ENCODE measurements around the gene TRA2B. TPM values are rescaled to one million over a fixed set of nuclear protein-coding genes. Genes with fewer than 3 reads are reported as not detected.

The TRA2B gene
- total RNA-seq: 62.1 TPM
- long read RNA-seq, transcript TRA2B-212 (2 exons, 538 nt): minor isoform, 9 of 31 reads
- long read RNA-seq, transcript TRA2B-205 (9 exons, 2,952 nt): major isoform, 12 of 31 reads
- long read RNA-seq, partial matches to known transcripts: 1 of 31 reads
- long read RNA-seq, other reads (novel, unspliced or antisense): 4 of 31 reads

DNA sequence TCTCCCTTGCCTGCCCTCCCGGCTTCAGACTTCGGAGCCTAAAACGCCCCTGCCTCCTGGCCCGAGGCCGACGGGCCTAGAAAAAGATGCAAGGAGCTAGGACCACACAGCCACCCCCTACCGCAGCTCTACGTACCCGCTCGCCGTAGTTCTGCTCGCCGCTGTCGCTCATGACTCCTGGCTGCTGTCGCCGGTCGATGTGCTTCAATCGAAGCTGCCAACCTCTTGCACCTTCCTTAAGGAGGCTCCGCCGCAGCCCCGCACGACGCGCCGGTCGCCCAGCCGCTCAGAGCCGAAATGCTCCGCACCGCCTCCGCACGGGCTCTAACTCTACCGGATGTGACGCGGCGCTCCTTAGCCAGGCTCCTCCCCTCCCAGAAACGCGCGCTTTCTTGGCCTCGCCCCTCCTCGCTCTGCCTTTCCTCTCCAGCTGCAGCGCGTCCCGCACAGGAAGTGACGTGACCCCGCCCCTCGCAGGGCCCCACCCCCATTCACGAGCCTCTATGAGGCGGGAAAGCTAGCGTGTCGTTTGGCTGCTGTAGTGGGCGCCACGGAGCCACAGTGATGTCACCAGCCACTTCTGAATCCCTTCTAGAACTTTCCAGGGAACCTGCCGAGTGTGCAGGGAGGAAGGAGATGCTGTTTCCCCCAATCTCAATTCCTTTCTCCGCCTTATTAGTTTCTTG lies at the start of gene TRA2B:
Gene TRA2B (minus strand): TSS at position 326 of the 686 bp plus-strand sequence. CDS start 154 bp downstream, at position 172.
- DNase-seq (ENCODE audit: low spot score): peak; percentile 100
- intact Hi-C loops (cut with DNase I): loop anchor here (2.0 to 5.0 kb wide), 3 partner anchors 113 to 629 kb away; partner anchors contain the start of genes ETV5, IGF2BP2 and TBCCD1

DNA sequence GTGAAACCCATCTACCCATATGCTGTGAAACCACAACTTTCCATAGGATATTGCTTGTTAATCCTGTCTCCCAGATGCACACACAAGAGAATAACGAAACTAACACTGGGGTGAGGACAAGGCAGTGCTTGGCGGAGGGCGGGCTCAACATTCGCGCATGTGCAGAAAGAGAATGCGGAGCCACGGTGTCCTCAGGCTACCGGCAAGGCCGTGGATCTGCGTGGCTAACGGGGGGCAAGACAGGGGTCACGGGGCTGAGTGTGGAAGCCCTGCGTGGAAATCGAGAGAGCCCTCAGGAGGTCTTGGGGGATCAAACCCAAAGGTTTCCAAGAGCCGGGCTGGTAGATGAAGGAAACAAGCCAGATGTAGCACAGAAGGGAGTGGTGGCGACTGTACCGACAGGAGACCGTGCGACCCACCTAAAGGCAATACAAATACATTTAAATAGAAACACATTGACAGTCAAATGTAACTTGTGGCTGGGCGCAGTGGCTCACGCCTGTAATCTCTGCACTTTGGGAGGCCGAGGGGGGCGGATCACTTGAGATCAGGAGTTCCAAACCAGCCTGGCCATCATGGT lies 48.5 kb upstream of the TRA2B start:
- intact Hi-C loops (cut with DNase I): no loop called here
- no peak for DNase-seq (ENCODE audit: low spot score)

DNA sequence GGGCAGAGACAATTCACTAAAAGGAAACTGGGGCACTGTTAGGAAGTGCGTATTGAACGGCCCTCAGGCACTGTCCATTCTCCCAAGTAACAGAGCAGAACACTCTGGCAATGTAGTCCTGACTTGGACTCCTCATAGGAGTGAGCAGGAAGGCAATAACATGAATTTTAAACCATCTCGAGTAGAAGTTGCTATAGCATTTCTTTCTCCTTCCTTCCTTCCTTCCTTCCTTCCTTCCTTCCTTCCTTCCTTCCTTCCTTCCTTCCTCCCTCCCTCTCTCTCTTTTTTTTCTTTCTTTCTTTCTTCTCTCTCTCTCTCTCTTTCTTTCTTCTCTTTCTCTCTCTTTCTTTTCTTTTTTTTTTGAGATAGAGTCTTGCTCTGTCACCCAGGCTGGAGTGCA lies 46.4 kb upstream of the TRA2B start:
- DNase-seq (ENCODE audit: low spot score): no peak
- intact Hi-C loops (cut with DNase I): loop anchor here (5.0 kb wide), 1 partner anchor 273 kb away; no protein-coding TSS in a partner anchor

DNA sequence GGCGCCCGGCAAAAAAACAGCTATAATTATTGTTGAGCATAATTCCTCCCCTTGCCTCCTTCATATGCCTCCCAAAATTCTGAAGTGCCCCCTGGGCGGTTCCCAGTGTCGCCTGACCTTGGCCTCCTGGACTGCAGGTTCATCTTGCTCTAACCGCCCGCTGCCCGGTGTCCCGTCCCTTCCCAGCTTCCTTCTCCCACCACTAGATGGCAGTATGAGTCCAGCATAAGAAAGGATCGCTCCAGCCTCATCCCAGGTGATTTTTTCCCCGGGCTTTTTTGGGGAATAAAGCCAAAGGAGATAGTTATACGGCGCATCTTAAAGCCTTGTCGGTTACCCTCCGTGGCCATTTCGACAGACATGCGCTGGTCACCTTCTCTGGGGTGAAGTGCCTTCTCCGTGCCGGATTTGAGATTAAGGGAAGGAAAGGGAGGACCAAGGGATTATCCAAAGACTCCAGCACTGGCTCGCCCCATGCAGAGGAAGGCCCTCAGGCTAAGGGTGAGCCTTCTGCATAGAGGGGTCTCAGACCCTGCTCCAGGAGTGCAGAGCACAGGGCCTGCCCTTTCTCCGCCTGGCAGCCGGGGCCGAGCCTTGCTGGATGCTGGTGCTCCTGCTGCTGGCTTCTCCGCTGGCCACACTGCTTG lies 45.8 kb upstream of the TRA2B start:
- peak; percentile 84 for DNase-seq (ENCODE audit: low spot score)
- intact Hi-C loops (cut with DNase I): loop anchor here (1.0 to 5.0 kb wide), 3 partner anchors 259 to 557 kb away; no protein-coding TSS in a partner anchor

DNA sequence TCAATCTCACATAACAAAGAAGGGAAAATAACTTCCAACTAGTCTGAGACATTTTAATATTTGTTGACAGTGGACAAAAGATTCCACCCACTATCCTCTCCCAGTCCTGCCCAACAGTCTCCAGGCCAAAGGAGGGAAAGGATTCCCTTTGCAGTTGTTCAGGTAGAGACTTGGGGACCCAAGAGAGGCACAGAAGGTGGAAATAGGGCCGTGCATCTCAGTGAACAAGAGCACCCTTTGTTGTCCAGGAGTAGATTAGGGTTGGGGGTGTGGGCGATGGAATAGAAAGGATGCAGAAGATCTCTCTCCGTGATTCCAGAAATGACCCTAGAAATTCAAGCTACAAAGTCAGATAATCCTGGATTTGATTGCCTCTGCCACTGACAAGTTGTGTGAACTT lies 44.8 kb upstream of the TRA2B start:
- no peak for DNase-seq (ENCODE audit: low spot score)
- intact Hi-C loops (cut with DNase I): loop anchor here (1.0 to 5.0 kb wide), 3 partner anchors 260 to 558 kb away; no protein-coding TSS in a partner anchor

DNA sequence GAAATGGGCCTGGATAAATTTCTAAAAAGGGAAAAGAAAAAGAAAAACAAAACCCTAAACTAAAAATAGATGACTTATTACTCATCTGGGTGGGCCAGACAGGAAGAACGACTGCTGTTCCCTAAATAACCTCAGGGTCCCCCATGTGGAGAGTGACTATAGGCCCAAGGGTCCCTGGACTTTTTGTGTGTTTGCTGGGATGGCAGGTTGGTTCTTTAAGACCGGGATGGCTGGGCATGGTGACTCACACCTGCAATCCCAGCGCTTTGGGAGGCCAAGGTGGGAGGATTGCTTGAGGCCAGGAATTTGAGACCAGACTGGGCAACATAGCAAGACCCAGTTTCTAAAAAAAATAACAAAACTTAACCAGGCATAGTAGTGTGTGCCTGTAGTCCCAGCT lies 43.8 kb upstream of the TRA2B start:
- no peak for DNase-seq (ENCODE audit: low spot score)
- intact Hi-C loops (cut with DNase I): loop anchor here (2.0 to 5.0 kb wide), 2 partner anchors 276 to 559 kb away; no protein-coding TSS in a partner anchor

DNA sequence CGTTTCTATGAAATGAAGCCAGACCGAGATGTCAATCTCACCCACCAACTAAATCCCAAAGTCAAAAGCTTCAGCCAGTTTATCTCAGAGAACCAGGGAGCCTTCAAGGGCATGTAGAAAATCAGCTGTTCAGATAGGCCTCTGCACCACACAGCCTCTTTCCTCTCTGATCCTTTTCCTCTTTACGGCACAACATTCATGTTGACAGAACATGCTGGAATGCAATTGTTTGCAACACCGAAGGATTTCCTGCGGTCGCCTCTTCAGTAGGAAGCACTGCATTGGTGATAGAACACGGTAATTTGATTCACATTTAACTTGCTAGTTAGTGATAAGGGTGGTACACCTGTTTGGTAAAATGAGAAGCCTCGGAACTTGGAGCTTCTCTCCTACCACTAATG lies 41.9 kb upstream of the TRA2B start:
- DNase-seq (ENCODE audit: low spot score): no peak
- intact Hi-C loops (cut with DNase I): loop anchor here (5.0 kb wide), 1 partner anchor 278 kb away; no protein-coding TSS in a partner anchor

DNA sequence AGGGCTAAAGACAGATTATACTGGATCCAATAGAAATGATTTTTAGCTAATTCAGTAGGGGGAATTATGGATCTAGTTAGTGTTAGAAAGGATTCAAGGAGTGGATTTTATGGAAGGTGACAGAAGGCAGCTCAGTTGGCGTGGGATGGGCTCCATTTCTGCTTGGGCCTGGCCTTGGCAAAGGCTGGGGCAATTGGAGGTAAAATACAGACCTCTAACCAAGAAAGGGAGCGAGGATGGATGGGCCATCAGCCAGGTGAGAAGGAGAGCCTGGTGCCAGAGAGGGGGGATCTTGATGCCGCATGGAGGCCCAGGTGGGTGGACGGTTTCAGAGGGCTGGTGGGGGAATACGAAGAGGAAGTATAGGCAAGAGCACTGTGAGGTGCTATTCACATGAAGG lies 40.7 kb upstream of the TRA2B start:
- no peak for DNase-seq (ENCODE audit: low spot score)
- intact Hi-C loops (cut with DNase I): no loop called here

DNA sequence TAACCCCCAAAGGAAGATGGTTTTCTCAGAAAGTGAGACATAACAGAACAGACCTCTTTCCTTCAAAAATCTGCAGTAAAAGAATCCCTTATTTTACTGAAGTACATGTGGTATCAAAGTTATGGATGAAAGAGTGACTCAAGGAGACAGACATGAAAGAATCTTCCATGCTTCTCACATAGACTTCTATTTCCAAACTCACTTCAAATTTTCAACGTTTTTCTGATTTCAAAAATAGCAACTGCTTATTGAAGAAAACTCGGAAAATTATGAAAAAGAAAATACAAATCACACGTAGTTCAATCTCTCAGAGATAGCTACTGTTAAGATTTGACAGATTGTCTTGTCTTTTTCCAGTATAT lies 39.8 kb upstream of the TRA2B start:
- intact Hi-C loops (cut with DNase I): no loop called here
- DNase-seq (ENCODE audit: low spot score): no peak

DNA sequence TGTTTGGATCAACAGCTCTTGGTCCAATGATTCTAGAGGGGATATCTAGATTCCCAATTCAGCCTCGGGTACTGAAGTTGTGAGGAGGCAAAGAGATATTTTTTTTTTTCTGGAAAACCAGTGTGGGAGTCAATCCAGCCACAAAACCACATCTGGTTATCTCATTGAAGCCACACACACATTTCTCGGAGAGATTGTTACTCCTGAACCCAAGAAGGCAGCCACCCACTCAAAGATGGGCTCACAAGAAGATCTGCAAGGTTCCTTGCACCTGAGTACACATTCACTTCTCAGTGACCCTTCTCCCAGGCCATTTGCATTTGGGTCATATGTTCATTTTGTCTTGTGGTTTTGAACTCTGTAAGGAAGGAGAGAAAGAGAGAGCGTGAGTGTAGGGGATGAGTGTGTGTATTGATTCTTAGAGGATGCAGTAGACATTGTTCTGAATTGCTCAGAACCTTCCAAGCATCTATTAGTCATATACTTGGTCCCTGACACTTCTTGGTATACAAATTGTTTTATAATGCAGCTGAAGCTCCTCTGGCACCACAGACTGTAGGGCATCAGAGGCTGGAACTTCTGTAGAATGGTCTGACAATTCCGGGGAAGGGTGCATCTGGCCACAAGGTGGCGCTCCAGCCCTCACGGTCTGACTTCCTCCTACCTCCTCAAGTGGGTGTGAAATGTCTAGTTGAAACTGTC lies 39.3 kb upstream of the TRA2B start:
- intact Hi-C loops (cut with DNase I): no loop called here
- DNase-seq (ENCODE audit: low spot score): peak; percentile 87

DNA sequence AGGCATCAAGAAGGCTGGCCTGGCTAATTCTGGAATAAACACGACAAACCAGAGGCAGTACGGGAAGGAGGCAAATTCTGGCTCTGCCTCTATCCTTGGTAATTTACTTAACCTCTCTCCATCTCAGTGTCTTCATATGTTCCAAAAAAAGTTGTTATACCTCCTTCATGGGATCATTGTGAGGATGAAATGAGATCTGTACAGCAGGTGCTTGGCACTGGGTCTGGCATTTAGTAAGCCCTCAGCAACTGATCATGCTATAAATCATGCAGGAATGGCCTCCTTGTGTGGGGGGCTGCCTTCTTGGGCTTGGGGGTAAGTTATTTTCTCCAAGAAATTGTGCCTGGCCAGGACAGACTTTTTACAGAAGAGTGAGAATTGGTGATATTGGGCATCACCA lies 38.3 kb upstream of the TRA2B start:
- intact Hi-C loops (cut with DNase I): no loop called here
- no peak for DNase-seq (ENCODE audit: low spot score)

DNA sequence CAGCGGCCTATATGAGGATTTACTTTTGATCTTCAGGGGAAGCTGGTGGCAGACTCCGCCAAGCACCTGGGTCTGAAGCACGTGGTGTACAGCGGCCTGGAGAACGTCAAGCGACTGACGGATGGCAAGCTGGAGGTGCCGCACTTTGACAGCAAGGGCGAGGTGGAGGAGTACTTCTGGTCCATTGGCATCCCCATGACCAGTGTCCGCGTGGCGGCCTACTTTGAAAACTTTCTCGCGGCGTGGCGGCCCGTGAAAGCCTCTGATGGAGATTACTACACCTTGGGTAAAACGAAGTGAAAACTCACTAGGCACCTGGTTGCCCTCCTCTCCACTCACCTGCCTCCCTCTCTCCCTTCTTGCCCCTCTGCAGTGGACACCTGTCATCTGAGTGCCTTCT lies 33.8 kb upstream of the TRA2B start:
- no peak for DNase-seq (ENCODE audit: low spot score)
- intact Hi-C loops (cut with DNase I): no loop called here

DNA sequence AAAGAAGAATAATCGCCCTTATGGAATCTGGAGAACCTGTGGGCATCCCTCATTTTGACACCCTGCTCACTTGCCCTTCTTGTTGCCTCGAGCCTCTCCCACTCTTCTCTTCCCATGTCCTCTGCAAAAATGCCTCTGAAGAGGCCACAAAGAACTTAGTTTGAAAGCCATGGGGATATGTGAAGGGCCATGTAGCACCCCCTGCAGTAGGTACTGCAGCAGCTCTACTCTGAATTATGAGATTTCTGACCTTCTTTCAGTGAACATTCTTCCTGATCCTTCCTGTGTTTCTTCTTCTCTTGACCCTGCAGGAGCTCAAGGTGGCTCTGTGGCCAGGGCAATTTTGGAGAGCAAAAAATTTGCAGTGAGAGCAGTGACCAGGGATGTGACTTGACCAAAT lies 30.4 kb upstream of the TRA2B start:
- DNase-seq (ENCODE audit: low spot score): no peak
- intact Hi-C loops (cut with DNase I): no loop called here

DNA sequence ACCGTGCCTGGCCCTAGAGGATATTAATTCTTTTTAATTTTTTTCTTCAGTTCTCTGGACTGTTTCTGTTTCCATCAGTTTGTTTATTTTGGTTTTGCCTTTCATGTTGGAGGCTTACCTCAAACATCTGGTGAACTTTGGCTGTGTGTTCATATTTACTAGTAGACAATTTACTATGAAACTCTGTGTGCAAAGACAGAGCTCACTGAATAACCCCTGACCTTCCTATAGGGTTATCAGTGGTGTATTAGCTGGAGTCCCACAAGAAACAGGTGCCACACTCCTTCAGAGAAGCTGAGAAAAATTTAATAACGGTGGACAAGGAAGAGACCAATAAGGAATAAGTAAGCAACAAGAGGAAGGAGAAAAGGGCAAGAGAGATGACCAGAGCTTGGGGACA lies 28.8 kb upstream of the TRA2B start:
- DNase-seq (ENCODE audit: low spot score): no peak
- intact Hi-C loops (cut with DNase I): no loop called here

DNA sequence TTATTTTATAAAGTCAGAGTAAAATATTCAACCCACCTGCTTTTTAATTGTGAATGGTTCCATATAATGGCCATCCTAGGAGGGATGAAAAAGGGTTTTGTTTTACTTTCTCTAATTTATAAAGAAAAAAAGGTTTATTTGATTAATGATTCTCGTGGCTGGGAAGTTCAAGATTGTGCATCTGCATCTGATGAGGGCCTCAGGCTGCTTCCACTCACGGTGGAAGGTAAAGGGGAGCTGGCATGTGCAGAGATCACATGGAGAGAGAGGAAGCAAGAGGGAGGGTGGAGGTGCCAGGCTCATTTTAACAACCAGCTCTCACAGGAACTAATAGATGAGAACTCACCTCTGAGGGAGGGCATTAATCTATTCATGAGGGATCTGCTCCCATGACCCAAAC lies 27.7 kb upstream of the TRA2B start:
- intact Hi-C loops (cut with DNase I): no loop called here
- DNase-seq (ENCODE audit: low spot score): no peak

DNA sequence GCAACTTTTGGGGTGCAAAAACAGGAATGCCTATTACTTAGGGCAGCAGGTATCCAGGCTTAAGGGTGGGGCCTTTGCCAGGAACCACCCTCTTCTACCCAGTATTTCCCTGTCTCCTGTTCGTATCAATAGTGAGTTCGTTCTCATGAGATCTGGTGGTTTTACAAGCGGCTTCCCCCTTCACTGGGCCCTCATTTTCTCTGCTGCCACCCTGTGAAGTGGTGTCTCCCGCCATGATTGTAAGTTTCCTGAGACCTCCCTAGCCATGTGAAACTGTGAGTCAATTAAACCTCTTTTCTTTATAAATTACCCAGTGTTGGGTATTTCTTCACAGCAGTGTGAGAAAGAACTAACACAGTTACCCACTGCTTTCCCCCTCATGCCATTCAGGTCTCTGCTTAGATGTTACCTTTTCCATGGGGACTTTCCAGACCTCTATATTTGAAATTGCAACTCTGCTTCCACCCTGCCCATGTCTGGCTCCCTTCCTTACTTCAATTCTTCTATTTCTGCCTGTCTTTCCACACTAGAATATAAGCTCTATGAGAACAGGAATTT lies 23.9 kb upstream of the TRA2B start:
- no peak for DNase-seq (ENCODE audit: low spot score)
- intact Hi-C loops (cut with DNase I): no loop called here

DNA sequence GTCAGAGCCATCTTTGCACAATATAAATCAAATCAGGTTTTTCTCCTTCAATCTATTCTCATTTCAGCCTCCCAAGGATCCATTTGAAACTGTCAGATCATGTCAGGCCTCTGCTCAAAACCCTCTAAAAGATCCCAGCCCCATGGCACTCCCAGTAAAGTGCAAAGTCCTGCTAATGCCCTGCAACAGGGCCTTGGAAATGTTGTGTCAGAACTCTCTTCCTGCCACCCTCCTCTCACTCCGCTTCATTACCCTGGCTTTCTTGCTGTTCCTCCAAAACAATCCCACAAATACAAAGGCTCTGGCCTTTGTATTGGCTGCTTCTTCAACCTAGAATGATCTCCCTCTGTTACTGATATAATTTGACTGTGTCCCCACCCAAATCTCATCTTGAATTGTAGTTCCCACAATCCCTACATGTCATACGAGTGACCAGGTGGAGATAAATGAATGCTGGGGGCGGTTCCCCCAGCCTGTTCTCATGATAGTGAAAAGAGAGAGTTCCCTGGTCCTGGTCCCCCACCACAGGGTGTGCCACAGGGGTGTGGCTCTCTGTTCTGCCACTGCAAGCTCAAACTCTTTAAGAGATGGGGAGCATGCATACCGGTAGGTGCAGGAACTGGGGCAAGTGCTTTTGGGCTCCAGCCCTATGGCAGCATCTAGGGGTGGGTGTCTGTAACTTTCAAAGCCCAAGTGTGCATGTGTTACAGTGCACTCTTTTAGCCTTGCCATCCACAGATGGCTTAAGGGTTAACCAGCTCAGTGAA lies 22.9 kb upstream of the TRA2B start:
- intact Hi-C loops (cut with DNase I): no loop called here
- no peak for DNase-seq (ENCODE audit: low spot score)

DNA sequence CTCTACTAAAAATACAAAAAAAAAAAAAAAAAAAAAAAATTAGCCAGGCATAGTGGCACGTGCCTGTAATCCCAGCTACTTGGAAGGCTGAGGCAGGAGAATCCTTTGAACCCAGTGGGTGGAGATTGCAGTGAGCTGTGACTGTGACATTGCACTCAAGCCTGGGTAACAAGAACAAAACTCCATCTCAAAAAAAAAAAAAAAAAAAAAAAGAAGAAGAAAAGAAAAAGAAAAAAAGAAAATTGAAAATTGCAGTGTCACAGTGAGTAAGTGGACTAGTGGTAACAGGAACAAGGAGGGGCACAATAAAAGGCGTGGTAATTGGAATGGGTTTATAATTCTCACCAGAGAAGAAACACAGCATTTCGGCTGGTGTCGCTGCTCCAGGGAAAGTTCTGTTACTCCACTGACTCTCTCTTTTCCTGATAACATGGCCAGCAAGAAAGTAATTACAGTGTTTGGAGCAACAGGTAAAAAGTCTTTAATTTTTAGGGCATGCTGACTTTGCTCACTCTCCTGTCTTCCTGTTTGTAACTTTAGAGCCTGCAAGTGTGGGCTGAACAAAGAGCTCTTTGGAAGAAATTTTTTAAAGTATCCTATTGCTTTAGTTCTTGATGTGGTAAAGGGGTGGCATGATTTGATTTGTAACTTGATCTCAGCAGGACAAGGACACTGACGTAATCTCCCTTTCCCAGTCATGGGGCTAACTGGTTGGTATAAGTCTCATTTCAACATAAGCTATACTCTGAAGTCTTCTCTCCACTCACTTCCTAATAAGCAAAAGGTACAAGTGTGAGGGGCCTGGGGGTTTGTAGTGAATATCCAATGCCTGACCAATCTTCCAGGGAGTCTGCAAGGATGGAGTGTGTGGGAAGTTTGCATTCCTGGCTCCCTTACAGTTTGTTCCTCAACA lies 22.1 kb upstream of the TRA2B start:
- intact Hi-C loops (cut with DNase I): no loop called here
- no peak for DNase-seq (ENCODE audit: low spot score)
